ENCODE results near the gene RBM8A. TPM values are rescaled to one million over a fixed set of nuclear protein-coding genes. Genes with fewer than 3 reads are reported as not detected.

RBM8A gene
- total RNA-seq, 1 donor: 111 TPM

DNA sequence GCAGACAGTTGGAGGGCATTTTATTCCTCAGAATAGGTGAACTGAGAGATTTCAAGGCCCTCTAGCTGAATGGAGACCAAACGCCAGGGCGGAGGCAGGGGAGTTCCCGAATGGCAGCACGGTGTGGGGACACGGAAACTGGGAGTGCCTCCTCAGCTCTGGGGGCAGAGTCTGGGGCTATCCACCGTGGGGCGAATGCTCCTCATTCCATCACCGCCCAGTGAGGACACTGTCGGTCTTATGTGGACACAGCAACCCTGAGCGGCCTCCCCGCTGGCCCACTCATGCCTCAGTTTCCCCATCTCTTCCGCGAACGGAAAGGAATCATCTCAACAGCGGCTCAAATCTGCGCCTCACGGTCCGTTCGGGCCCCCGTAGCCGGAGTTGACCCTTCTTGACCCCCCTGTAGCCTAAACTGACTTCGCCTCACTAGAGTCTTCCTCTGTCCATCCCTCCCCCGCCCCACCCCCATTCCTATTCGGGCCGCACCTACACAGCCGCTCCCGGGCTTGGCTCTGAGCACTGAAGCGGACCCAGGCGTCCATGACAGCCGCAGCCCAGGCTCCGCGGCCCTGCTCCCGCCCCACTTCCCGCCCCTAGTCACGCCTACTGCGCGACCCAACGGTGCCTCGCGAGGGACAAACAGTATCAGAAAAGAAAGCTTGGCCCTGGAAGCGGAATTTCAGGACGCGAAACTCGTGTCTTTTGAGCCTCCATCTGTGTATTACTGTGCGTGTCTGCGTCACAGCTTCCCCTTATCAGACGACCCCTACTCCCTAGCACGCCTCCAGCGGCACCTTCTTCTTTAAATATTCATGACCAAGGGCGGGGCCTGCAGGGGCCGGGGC is 8.9 kb downstream of the RBM8A start, which contains the start of gene PEX11B:
Gene PEX11B, minus strand, starts transcription at position 574 of the 848 bp plus-strand sequence. Its CDS starts 29 bp downstream, at position 545.
- TF ChIP-seq, protein P1, sequence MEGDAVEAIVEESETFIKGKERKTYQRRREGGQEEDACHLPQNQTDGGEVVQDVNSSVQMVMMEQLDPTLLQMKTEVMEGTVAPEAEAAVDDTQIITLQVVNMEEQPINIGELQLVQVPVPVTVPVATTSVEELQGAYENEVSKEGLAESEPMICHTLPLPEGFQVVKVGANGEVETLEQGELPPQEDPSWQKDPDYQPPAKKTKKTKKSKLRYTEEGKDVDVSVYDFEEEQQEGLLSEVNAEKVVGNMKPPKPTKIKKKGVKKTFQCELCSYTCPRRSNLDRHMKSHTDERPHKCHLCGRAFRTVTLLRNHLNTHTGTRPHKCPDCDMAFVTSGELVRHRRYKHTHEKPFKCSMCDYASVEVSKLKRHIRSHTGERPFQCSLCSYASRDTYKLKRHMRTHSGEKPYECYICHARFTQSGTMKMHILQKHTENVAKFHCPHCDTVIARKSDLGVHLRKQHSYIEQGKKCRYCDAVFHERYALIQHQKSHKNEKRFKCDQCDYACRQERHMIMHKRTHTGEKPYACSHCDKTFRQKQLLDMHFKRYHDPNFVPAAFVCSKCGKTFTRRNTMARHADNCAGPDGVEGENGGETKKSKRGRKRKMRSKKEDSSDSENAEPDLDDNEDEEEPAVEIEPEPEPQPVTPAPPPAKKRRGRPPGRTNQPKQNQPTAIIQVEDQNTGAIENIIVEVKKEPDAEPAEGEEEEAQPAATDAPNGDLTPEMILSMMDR (IDR thresholded peaks at IDR 0.05; ENCODE audit: insufficient read depth, low read length): no peak
- H3K4me3 ChIP-seq (ENCODE audit: low read depth, low read length): peak within 1 kb of the TSS; percentile 97

DNA sequence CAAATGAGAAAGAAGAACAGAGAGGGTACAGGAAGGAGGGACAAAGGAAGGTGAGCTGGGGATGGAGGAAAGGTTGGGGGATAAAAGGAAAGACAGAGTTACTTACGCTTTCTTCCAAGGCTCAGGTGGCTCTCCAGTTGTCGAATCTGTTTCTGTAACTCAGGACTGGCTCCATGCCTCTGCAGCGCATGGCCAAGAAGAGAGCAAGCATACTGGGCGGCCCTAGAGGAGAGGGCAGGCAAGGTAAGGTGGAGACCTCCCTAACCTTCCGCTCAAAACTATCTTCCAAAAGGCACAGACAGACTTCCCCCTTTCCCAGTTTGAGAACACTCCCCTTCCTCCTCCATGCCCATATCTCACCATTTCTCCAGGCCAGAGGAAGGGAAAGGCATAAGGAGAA is 9.7 kb downstream of the RBM8A start:
- peak overlapping the region; percentile 97 for H3K4me3 ChIP-seq (ENCODE audit: low read depth, low read length)
- TF ChIP-seq, protein P1 (IDR thresholded peaks at IDR 0.05; ENCODE audit: insufficient read depth, low read length): no peak
- no peak for DNase-seq (ENCODE audit: low read depth)

More for the DNA sequence above, 8.9 kb downstream of the RBM8A start, which contains the start of gene PEX11B:
- DNase-seq (ENCODE audit: low read depth): peak; percentile 88

DNA sequence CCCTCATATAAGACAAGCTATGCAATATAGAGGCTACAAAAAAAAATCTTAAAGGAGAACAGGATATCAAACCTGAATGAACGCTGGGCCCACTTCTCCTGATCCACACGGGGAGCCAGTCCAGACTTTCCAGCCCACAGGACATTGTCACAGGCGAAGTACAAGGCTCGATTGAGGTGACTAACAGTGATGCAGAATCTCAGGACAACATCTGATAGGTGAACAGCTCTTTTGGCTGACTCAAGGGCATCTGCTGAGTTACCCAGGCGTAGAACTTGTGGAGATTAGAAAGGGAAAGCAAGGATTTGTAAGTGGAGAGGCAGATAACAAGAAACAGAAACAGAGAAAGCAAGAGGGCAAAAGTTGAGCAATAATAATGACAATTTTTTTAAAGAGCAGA is 10.5 kb downstream of the RBM8A start:
- H3K4me3 ChIP-seq (ENCODE audit: low read depth, low read length): no peak overlapping the region
- no peak for DNase-seq (ENCODE audit: low read depth)
- TF ChIP-seq, protein P1 (IDR thresholded peaks at IDR 0.05; ENCODE audit: insufficient read depth, low read length): no peak

DNA sequence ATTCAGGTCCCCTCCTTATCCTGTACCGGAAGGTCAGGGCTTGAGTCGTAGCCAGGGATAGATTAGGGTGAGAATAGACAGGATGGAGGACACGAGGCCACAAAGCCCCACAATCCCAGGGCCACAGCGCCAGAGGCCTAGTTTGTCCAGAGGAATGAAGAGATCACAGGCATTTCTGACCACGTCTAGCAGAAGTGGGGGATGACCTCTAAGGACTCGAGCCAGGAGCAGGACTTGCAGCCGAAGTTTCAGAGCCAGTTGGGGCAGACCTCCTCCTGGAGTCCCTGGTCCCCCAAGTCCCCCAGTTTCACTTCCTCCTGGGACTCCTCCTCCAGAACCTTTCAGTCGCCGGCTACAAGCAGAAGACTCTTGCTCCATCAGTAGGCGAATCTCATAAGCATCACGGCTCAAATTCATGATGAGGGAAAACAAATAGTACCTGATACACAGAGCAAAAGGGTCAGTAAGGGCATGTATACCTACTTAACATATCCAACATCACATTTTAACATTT is 15.1 kb downstream of the RBM8A start:
- TF ChIP-seq, protein P1 (IDR thresholded peaks at IDR 0.05; ENCODE audit: insufficient read depth, low read length): no peak
- DNase-seq (ENCODE audit: low read depth): no peak
- H3K4me3 ChIP-seq (ENCODE audit: low read depth, low read length): no peak overlapping the region

DNA sequence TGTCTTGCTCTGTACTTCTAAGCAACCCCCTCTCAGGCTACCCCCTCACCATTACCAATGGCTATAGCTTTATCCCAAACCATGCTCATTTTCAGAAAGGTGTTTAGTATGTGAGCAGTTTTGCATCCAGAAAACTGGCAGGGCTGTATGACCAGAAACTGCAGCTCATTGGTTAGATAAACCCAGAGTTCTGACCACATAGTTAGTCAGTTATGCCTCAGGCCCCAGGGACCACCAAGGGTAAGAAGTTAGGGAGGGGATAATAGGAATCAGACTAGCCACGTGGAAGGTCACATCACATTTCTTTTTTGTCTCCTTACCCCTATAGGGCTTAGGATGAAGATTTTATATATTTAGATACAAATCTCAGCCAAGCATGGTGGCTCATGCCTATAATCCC is 18.6 kb downstream of the RBM8A start:
- TF ChIP-seq, protein P1 (IDR thresholded peaks at IDR 0.05; ENCODE audit: insufficient read depth, low read length): no peak
- H3K4me3 ChIP-seq (ENCODE audit: low read depth, low read length): no peak overlapping the region
- peak; percentile 66 for DNase-seq (ENCODE audit: low read depth)

DNA sequence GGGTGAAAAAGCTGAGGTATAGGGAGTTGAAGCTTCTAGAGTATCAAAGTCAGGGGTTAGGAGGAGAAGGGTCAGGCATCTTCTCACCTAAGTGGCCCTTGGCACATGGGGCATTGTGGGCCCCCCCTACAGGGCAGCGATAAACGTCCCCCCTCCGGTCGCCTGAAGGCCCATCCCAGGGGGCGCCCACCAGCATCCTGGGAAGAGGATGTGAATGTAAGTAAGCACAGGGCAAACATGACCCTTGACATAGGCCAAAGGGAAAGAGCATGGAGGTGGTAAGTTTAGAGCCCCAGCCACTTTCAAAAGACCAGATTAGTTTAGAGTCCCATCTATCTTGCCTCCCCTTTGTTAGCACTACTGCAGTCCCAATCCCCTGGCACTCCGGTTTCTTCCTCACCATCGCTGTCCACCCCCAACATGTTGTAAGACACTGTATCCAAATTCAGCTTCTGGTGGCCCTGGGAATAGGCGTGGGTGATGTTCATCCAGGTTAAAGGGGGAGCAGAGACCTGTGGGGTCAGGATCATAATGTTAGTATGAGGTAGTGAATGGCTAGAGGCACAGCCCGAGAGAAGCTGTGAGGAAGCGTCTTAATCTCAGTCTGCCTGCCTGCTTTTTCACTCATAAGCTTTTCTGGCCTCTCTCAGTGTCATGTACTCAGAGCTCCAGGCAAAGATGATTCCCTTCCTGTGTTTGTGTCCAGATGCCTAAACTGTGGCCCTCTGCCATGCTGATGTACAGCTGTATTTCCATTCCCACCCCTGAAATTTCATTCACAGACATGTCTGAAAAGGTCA is 20.1 kb downstream of the RBM8A start:
- peak; percentile 30 for DNase-seq (ENCODE audit: low read depth)
- TF ChIP-seq, protein P1 (IDR thresholded peaks at IDR 0.05; ENCODE audit: insufficient read depth, low read length): no peak
- no peak overlapping the region for H3K4me3 ChIP-seq (ENCODE audit: low read depth, low read length)

Data from fibroblast of the aortic adventitia (primary cell).